GM21526 (cell line): Measurements from ENCODE around the gene SYT13.

Experiments used
- ATAC-seq: cut with Tn5 transposase; IDR thresholded peaks from one replicate; pipeline ENCODE4 v1.9.1; 2021; ENCODE audit warnings: moderate library complexity; ENCODE audit not compliant: unreplicated experiment, low FRiP score

Gene SYT13

DNA sequence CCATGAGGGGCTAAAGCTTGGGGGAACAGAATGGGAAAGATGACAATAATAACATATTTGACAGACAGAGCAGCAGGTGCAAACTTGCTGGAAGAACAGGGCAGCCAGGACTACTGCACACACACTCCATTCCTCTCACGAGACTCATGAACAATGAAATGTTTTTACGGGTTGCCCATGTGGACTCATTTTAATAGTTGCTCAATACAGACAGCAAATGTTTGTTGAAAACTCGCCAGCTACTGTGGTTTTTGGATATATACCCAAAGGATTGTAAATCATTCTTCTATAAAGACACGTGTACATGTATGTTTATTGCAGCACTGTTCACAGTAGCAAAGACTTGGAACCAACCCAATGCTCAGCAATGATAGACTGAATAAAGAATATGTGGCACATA, 10.3 kb downstream of the SYT13 start:
- ATAC-seq: no peak

DNA sequence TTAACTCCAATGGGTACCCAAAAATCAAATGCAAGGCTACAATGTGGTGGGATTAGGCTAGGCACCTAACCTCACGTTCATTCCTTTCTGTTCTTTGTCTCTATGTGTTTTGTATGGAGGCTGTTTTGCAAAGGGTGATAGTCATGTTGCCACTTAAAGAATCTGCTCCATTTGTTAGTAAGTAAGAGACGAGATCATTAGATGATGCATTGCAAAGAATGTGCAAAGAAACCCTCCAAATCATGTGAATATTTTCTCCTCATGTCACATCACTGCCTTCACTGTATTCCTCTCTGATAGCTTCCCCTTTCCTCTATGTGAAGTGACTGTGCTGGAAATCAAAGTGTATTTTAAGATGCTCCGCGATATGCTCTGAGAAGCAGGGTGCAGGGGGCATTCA, 11.9 kb downstream of the SYT13 start:
- ATAC-seq: no peak

DNA sequence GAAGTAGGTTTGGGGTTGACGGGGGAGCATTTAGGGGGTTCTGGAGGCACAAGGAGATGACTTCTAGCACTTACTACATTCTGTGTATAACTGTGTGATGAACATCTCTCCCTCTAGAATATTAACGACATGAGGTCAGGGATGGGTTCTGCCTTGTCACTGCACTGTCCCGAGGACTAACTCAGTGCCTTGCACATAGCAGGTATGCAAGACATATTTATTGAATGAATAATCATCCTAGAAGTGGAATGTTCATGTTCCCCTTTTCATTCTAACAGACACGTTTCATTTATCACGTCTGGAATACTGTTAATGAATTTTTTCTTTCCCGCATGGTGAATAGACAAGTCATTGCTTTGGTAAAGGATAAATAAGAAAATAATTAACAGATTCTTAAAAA, 12.6 kb downstream of the SYT13 start:
- ATAC-seq: no peak

- ATAC-seq: no peak
Observed at GRCh38 chr11:45272701-45273100, 13.4 kb downstream of the SYT13 start.

- no peak for ATAC-seq
Observed at GRCh38 chr11:45270946-45271716, 15.0 kb downstream of the SYT13 start.

DNA sequence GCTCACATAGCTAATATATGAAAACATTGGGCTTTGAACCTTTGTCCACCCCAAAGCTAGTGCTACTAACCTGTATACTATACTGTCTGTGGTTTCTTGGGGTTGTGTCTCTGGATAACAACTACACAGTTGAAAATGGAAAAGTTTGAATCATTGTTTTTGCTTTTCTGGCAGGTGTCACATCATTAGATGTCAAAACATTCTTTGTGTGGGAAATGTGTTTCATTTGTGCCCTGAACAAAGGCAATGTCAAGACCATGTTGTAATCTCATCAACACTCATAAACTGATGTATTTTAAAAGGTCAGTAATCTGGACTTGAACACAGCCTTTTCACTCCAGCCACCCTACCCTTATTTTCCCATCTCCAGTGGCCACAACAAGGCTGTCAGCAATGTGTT, 16.5 kb downstream of the SYT13 start:
- no peak for ATAC-seq

- no peak for ATAC-seq
Observed at GRCh38 chr11:45267652-45268299, 18.4 kb downstream of the SYT13 start.

DNA sequence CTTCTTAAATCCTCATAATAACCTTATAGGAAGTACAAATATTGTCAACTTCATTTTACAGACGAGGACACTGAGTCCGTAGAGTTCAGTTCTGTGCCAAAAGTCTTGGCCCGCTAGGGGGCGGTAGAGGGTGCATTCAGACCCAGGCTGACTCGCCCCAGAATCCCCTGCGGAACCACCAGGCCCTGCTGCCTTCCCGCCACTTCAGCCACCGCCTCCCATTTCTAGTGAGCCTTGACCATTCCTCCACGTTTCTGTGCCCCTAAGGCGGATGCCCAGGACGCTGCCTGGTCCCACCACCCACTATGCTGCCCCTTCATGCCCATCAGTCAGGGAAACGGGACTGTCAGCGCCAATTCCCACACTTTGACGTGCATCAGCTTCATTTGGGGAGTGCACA, 19.1 kb downstream of the SYT13 start:
- ATAC-seq: no peak

- no peak for ATAC-seq
Observed at GRCh38 chr11:45266676-45267020, 19.5 kb downstream of the SYT13 start.

- no peak for ATAC-seq
Observed at GRCh38 chr11:45265969-45266675, 20.0 kb downstream of the SYT13 start.

DNA sequence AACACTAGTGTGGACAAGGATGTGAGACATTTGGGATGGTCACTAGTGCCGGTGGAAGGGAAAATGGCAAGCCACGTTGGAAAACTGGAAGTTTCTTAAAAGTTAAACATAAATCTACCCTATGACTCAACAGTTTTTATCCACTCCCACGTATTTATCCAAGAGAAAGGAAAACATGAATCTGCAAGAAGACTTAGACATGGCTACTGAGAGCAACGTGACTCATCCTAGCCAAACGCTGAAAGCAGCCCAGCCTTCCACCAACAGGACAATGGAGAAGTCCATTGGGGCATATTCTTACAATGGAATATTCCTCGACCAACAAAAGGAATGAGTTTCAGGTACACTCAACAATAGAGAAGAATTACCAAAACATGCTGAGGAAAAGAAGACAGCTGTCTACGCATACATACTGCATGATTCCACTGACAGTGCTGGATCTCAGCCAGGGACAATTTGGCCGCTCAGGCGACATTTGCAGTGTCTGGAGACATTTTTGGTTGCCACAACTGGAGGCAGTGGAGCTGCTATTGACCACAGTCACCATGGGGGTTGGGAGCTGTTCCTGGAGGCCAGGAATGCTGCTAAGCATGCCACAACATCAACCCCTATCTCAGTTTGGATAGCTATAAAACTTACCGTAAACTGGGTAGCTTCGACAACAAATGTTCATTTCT, 21.2 kb downstream of the SYT13 start:
- no peak for ATAC-seq

GRCh38 chr11:45263773-45264172, 22.4 kb downstream of the SYT13 start:
- no peak for ATAC-seq

- no peak for ATAC-seq
Observed at GRCh38 chr11:45262900-45263299, 23.2 kb downstream of the SYT13 start.

- no peak for ATAC-seq
Observed at GRCh38 chr11:45260071-45260470, 26.1 kb downstream of the SYT13 start.

DNA sequence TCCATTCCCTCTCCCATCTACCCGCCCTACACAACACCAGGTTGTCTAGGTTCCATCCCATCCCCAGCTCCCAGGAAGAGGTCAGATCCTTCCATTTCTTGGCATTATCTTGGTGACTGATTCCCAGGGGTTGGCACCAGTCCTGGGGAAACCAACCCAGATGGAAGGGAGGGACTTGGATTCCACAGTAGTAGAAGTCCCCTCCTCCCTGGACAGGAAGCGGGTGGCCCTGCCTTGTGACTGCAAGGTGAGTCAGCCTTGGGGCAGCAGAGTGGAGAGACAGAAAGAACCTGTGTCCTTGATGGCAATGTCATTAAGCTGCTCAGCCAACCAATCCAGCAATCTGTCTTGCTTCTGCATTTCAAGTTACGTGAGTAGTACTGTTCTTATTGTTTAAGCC, 26.5 kb downstream of the SYT13 start:
- ATAC-seq: no peak

GRCh38 chr11:45258982-45259530, 27.1 kb downstream of the SYT13 start:
- ATAC-seq: no peak

GRCh38 chr11:45254070-45254469, 32.1 kb downstream of the SYT13 start:
- no peak for ATAC-seq

DNA sequence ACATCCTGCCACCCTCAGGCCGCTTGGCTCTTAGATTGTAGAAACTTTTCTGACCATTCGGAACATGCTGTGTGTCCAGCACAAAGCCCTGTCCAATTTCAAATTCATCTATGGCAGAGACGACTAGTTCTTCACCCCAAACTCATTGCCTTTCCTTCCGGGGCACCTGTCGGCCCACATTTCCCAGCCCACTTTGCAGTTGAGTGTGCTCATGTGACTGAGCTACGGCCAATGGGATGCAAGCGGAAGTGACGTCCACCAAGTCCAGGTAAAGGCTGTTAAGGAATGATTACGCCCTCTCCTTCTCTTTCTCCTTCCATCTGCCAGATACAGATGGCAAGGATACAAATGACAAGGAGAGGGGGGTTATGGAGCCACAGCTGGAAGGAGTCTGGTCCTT, 32.5 kb downstream of the SYT13 start:
- ATAC-seq: no peak

DNA sequence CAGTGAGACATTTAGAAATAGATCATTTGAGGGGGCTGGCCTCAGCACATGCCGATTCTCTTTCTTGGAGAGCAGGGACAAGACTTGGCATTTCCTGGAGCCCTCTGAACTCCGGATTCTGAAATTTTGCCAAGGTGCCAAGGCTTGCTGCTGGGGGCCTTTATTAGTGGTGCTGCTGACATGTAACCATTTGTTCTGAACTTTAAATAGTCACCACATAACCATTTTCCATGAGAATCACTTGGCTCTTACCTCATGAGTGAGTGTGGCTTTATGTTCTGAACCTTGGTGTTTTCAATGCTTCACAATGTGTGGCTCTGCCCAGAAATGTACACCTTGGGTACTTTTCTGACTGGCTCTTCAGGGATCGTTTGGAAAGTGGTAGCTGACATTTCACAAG, 33.3 kb downstream of the SYT13 start:
- no peak for ATAC-seq

DNA sequence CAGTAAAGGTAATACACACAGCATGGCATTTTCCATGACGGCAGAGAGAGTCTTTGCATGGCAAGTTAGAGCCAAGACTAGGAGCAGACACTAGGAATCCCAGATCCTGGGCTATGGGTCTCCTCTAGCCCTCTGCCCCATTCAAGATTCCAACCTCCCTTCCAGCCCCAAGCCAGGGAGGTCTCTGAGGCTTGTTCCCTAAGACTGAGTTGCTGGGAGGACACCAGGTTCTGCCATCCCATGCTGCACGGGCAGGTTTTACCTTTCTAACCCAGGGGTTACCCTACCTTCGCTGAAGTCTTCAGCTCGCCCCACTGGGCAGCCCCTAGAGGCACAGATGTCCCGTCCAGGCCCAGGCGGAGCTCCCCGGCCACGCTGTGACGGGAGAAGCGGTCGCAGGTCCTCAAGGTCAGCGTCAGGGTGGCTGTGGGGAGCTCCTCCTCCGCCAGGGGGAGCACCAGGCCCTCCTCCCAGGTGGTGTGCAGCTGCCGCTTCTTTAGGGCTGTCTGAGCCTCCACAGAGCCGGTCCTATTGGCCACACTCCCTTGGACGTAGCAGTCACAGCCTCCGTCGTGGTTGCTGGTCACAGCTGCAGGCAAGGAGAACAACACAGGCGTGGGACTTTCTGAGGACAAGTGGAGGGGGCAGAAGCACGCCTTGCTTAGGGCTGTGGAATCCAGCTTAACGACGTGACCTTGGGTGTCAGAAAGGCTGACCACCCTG, 33.8 kb downstream of the SYT13 start:
- peak; percentile 61 for ATAC-seq
